Left forelimb (tissue), 1 donor: ENCODE results near the gene DNER.
"Not testable (repeated sequence)": the region's sequence is repeated elsewhere in the genome, so short reads cannot be mapped to it uniquely, and the experiment has no call there.

ENCODE experiments used
- DNase-seq: peaks from one replicate; pipeline ENCODE4 v3.0.0-alpha.2; 2018; ENCODE audit warnings: low spot score

The DNER gene

DNA sequence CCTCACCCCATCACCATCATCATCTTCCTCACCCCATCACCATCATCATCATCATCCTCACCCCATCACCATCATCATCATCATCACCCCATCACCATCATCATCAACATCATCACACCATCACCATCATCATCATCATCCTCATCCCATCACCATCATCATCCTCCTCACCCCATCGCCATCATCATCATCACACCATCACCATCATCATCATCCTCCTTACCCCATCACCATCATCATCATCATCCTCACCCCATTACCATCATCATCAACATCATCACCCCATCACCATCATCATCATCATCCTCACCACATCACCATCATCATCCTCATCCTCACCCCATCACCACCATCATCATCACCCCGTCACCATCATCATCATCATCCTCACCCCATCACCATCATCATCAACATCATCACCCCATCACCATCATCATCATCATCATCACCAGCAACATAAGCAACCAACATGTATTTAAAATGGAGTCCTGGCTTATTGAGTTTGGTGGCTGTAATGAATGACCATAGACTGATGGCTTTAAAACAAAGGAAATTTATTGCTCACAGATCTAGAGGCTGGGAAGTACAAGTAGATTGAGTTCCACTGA, 150.0 kb downstream of the DNER start:
- DNase-seq: no peak

DNA sequence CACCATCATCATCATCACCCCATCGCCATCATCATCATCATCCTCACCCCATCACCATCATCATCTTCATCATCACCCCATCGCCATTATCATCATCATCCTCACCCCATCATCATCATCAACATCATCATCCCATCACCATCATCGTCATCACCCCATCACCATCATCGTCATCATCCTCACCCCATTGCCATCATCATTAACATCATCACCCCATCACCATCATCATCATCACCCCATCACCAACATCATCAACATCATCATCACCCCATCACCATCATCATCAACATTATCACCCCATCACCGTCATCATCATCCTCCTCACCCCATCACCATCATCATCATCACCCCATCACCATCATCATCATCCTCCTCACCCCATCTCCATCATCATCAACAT, 151.0 kb downstream of the DNER start:
- no peak for DNase-seq

DNA sequence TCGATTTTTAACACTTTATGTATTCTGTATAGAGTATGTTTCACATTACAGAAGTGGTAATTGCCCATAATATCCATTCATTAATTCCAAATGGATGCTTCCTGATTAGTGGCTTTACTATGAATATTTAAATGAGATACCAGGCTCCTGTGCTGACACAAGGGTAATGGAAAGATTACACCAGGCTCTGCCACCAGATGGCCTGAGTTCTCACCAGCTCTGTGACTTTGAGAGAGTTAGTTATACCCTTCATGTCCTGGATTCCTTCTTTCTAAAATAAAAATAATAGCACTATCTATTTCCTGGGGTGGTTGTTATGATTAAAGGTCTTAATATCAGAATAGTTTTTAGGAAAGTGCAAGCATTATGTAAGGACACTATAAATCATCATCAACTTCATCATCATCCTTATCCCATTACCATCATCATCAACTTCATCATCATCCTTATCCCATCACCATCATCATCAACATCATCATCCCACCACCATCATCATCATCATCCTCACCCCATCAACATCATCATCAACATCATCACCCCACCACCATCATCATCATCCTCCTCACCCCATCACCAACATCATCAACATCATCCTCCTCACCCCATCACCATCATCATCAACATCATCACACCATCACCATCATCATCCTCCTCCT, 151.8 kb downstream of the DNER start:
- DNase-seq: no peak

DNA sequence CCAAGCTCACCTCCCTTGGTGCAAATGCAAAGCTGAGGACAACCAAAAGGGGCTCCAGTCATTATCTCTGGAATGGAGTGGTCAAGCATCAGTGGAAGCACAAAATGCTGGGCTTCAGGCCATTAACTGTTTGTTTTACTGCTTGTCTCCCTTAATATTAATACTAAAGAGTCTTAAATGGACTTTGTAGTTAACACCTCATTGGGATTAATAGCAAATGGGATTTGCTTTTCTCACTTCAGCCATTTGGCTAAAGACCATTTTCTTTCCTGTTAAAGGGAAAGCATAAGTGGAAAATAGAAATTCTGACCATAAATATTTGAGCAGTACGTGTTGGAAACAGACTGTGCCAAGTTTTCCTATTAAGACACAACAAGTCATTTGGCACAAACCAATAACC, 154.4 kb downstream of the DNER start:
- no peak for DNase-seq

GRCh38 chr2:229553091-229553490, 161.3 kb downstream of the DNER start:
- no peak for DNase-seq

GRCh38 chr2:229543176-229543873, 171.0 kb downstream of the DNER start:
- DNase-seq: no peak

DNA sequence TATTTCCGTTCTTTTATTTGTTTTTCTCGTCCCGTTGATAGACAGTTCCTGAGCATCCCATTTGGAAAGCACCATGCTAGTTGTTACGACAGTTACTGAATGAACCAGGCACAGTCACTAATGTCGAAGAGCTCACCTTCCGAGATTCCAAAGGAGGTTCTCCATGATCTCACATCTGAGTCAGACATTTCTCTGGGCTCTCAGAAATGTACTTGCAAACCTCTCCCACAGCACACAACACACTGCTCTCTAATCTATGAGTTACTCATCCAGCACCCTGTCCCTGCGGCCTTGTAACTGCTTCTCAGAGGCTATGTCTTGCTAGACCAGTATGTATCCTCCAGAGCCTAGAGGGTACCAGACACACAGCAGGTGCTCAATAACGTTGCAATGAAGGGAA, 174.7 kb downstream of the DNER start:
- DNase-seq: no peak

DNA sequence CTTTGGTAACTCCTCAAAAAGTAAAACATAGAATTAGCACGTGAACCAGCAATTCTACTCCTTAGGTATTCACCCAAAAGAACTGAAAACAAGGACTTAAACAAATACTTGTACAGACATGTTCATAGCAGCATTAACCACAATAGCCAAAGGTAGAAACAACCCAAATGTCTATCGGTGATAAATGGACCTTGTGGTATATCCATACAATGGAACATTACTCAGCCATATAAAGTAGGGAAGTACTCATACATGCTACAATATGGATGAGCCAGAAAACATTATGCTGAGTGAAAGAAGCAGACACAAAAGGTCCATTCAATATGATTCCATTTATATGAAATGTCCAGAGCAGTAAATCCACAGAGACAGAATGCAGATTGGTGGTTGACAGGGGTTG, 182.8 kb downstream of the DNER start:
- no peak for DNase-seq

DNA sequence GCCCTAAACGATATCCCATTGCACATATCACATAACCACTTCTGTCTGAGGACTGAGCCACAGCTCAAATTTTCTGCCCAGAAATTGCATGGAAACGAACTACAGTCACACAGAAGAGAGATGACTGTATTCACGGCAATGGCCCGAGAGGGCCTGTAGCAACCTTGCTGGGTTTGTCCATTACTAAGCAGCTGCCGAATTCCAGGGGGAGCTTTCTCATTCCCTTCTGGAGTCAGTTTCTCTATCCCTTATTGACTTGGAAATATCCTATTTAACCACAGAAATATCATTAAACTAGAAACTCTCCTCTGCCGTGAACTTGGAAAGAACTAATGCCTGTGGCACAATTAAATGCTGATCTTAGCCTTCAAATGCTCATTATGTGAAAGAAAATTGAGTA, 183.9 kb downstream of the DNER start:
- DNase-seq: no peak

GRCh38 chr2:229528846-229529245, 185.5 kb downstream of the DNER start:
- no peak for DNase-seq

DNA sequence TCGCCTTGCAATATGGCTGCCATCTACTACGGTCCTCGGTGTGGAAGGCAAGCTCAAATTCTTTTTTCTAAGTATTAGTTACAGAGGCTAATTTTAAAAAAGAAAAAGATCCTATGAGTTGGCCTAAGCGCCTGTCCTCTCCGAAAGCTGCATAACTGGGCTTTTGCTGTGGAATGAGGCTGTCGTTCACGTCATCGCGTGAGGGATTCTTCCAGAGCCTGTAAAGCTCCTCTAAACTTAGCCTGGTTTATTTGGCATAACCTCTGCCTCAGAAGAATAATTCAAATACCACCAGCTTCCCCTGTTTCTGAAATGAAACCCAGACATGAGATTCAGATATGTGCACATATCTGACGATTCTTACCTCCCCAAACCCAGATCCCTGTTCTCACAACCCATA, 187.4 kb downstream of the DNER start:
- no peak for DNase-seq

DNA sequence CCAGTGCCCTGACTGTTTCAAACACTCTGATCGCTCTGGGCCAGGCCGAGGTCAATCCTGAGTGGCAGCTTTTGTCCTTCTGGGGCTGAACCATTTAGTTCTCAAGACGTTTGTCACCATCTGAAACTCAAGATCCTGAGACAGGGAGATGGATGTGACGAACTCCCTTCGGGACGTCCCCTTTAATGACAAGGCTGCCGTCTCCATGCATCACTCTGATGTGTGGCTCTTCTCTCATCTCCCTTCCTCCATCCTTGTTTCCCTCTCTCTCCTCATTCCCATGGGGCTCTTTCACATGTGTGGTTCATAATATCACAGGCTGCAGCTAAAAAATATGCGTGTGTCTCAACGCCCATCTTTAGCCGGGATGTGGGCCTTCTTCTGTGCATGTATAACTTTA, 189.6 kb downstream of the DNER start:
- DNase-seq: no peak

DNA sequence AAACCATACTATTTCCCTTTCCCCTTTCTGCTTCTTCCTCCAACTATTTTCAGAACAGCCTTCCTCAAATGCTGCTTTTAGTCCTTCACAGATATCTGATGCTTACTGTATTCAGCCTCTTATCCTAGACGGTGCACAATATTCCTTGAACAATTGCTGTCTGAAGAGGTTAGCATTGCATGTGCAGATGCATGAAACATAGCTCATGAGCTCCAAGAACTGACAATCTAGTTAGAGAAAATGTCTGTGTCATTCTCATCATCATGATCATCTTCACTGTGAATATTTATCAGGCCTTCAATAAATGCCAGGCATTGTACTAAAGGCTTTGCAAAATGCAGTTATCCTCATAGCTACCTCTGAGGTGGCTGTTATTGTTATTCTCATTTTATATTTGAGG, 190.7 kb downstream of the DNER start:
- no peak for DNase-seq

DNA sequence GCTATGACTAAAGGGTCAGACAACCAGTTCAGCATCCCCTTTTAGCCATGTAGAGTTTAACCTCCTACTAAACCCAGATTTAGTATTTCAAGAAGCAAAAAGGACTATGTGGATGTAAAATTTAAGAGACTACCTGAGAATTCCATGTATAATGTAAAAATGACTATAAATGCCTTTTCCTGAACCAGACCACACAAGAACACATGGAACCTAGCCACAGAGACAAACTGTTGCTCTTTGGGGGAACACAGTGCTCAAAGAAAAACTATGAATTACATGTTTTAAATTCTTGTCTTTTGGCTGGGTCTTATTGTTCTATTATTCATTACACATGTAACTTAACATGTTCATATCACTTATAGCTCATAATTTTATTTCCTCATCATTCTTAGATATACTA, 192.8 kb downstream of the DNER start:
- no peak for DNase-seq

DNA sequence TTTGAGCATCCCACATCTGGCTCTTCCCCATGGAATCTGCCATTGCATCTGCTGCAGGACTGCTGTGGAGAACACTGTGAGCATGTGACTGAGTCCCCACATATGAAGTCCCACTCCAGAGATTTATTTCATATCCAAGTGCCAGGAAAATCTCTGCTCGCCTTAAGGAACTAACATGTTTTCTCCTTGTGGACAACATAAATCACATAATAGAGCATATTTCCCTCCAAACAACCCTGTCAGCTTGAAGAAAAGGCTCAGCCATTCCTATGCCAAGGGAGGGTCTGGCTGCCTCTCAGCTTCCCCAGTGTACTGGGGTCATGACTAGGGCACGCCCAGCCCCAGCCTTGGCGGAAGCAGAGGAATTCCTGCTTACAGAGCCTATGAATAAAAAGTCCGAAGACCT, 193.7 kb downstream of the DNER start:
- DNase-seq: peak; percentile 79

- no peak for DNase-seq
Measured at GRCh38 chr2:229519655-229520430, 194.5 kb downstream of the DNER start.

DNA sequence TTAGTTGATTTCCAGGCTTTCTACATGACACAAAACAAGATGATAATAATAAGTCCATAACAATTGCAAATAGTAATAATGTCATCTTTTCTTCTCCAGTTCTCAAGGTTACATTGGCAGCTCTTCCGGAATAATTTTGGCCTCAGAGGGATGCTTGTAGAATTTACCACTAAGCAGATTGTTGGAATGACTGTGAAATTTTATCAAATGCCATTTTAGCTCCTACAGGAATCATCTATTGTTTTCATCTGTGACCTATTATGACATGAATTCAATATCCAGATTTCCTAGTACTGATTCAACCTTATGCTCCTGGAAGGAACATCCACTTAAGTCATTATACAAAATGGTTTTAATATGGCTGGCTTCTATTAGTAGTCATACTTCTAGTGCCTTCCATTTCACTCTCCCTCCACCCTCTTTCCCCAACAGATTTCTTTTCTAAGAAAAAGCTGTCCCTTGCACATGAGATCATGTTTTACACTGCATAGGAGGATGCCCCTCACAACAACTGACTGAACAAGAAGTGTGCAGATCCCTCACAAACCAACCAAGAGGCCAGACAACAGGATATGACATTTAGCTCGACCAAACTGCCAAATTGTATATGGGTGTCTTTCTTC, 200.0 kb downstream of the DNER start:
- no peak for DNase-seq

DNA sequence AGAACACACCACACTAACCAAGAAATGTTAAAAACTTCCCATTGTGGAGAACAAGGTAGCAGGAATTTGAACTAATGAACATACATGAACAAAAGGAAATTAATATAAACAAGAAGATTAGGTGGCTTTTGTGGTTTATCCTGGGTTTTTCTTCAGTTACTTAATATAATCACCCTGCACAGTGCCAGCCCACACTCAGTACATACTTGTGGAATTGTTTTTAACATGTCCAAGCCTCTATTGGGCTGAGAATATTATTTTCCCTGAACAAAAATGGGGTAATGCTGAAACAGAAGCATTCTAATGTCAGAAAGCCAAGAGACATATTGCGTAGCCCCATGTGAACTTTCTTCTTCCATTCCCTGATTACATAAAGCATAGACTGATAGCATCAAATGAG, 202.8 kb downstream of the DNER start:
- DNase-seq: no peak

DNA sequence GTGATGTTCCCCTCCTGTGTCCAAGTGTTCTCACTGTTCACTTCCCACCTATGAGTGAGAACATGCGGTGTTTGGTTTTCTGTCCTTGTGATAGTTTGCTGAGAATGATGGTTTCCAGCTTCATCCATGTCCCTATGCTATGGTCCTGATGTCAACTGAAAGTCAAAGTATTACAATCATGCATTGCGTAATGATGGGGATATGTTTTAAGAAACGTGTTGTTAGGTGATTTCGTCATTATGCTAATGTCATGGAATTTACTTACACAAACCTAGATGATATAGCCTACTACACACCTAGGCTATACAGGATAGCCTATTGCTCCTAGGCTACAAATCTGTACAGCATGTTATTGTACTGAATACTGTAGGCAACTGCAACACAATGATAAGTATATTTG, 207.7 kb downstream of the DNER start:
- not testable (repeated sequence) for DNase-seq

DNA sequence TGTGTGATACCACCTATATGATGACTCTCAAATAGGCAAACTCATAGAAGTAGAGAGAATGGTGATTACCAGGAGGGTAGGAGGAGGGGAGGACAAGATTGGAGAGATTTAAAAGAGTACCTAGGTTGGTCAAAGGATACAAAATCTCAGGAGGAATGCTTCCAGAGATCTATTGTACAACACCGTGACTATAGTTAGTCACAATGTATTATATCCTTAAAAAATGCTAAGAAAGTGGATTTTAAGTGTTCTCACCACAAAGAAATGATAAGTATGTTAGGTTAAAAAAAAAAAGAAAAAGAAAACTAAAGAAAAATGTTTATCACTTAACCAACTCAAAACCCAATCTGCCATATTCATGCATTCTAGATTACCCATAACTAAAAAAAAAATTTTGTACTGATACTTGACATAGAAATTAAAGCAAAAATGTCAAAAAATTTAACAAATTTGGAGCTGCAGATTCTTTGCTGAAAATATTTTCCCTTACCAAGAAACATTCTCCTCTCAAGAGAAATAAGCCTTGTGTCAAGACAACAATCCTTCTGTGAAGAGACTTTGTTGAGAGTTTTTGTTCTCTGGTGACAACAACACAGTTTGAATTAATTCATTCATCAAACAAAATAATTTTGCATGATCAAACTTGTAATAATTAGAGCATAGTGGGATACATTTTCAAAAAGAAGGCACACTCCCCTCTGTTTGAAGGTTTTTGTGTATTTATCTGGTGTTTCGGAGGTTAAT, 213.1 kb downstream of the DNER start:
- DNase-seq: no peak

DNA sequence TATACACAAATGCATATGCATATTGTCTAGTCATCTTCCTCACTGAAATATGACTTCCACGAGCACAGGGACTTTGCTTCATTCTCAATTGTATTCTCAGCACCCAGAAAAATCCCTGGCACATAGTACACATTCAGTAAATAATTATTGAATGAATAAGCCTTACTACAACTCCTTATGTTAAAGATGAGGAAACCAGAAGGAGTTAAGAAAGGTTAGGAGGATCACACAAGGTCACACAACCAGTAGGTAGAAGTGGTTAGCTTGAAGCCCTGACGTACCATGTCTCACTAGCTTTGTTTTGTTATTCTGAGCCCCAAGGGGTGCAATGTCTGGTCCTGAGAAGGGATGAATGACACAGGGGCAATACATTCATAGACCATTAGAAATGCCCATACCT, 222.3 kb downstream of the DNER start:
- DNase-seq: no peak

DNA sequence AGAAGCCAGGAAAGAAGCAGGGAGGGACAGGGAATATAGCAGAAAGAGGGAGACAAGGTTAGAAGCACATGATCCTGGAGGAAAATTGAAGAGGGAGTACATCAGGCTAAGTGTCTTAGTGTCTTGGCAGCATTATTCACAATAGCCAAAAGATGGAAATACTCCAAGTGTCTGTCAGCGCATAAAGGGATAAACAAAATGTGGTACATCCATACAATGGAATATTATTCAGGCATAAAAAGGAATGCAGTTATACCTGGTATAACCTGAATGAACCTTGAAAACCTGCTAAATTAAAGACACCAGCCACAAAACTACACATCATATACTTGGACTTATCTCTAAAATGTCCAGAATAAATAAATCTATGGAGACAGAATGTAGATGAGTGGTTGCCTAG, 224.2 kb downstream of the DNER start:
- no peak for DNase-seq
